Measurements from ENCODE around the gene DCDC1.

DNA sequence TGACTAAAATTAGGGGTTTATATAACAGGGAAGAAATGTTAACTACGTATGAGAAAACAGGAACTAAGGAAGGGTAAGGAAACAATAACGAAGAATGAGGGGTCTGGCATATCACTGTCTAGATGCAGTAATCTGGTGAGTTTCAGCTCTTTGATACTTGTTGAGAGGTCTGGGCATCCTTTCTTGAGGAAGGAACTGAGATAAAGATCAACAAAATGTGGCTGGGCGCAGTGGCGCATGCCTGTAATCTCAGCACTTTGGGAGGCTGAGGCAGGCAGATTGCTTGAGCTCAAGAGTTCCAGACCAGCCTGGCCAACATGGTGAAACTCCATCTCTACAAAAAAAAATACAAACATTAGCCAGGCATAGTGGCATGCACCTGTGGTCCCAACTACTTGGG is 2.7 kb downstream of the DCDC1 start:
- TF ChIP-seq, protein P1, sequence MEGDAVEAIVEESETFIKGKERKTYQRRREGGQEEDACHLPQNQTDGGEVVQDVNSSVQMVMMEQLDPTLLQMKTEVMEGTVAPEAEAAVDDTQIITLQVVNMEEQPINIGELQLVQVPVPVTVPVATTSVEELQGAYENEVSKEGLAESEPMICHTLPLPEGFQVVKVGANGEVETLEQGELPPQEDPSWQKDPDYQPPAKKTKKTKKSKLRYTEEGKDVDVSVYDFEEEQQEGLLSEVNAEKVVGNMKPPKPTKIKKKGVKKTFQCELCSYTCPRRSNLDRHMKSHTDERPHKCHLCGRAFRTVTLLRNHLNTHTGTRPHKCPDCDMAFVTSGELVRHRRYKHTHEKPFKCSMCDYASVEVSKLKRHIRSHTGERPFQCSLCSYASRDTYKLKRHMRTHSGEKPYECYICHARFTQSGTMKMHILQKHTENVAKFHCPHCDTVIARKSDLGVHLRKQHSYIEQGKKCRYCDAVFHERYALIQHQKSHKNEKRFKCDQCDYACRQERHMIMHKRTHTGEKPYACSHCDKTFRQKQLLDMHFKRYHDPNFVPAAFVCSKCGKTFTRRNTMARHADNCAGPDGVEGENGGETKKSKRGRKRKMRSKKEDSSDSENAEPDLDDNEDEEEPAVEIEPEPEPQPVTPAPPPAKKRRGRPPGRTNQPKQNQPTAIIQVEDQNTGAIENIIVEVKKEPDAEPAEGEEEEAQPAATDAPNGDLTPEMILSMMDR (IDR thresholded peaks at IDR 0.05): no peak
- TF ChIP-seq POLR2A (IDR thresholded peaks at IDR 0.05) (no peak), EP300 (IDR thresholded peaks at IDR 0.05) (no peak)
